Measurements from ENCODE around the gene MACROD2. TPM values are rescaled to one million over a fixed set of nuclear protein-coding genes. Genes with fewer than 3 reads are reported as not detected.

The MACROD2 gene
- total and polyA plus RNA-seq, 2 experiments from 2014 or later: 2.8 to 4.3 TPM

GRCh38 chr20:14955399-14955798 lies 960.1 kb downstream of the MACROD2 start:
- Histone ChIP-seq H3K27me3 (ENCODE audit: insufficient read depth) (no peaks in the 10 kb centered on the region), H3K4me2 (no peak overlapping the region), H3F3A (replicated peaks; ENCODE audit: low read depth) (no peaks in the 10 kb centered on the region), H4K20me1 (replicated peaks; ENCODE audit: insufficient read depth) (no peaks in the 10 kb centered on the region), H3K27ac (ENCODE audit: low read depth) (no peak overlapping the region), H3K9me2 (ENCODE audit: insufficient read depth) (peaks cover 11% of the 10 kb centered on the region), H3K4me3 (no peak overlapping the region), H3K79me2 (replicated peaks; ENCODE audit: insufficient read depth) (no peaks in the 10 kb centered on the region), H3K4me1 (ENCODE audit: insufficient read depth) (peaks cover 7% of the 10 kb centered on the region), H2AFZ (peak overlapping the region; percentile 63; the same call in 1 of the 2 replicates), H3K36me3 (ENCODE audit: insufficient read depth) (no peaks in the 10 kb centered on the region)
- Mint-ChIP-seq H3K36me3 (ENCODE audit: low read depth) (no peaks in the 10 kb centered on the region), H3K9me3 (no peaks in the 10 kb centered on the region; the same call in 2 of the 3 replicates), H3K27me3 (ENCODE audit: insufficient read depth, low read depth, poor library complexity) (peaks cover 3% of the 10 kb centered on the region), H3K27ac (peak overlapping the region; percentile 67; the same call in 1 of the 2 replicates), H3K4me1 (peaks cover 38% of the 10 kb centered on the region), H3K4me3 (no peak overlapping the region)
- no peak for ATAC-seq
- no peak for DNase-seq (ENCODE audit: low spot score)
- TF ChIP-seq, protein P1, sequence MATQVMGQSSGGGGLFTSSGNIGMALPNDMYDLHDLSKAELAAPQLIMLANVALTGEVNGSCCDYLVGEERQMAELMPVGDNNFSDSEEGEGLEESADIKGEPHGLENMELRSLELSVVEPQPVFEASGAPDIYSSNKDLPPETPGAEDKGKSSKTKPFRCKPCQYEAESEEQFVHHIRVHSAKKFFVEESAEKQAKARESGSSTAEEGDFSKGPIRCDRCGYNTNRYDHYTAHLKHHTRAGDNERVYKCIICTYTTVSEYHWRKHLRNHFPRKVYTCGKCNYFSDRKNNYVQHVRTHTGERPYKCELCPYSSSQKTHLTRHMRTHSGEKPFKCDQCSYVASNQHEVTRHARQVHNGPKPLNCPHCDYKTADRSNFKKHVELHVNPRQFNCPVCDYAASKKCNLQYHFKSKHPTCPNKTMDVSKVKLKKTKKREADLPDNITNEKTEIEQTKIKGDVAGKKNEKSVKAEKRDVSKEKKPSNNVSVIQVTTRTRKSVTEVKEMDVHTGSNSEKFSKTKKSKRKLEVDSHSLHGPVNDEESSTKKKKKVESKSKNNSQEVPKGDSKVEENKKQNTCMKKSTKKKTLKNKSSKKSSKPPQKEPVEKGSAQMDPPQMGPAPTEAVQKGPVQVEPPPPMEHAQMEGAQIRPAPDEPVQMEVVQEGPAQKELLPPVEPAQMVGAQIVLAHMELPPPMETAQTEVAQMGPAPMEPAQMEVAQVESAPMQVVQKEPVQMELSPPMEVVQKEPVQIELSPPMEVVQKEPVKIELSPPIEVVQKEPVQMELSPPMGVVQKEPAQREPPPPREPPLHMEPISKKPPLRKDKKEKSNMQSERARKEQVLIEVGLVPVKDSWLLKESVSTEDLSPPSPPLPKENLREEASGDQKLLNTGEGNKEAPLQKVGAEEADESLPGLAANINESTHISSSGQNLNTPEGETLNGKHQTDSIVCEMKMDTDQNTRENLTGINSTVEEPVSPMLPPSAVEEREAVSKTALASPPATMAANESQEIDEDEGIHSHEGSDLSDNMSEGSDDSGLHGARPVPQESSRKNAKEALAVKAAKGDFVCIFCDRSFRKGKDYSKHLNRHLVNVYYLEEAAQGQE (IDR thresholded peaks at IDR 0.05; ENCODE audit: unreplicated experiment): no peak
- TF ChIP-seq ZNF331 (CRISPR knock-in tag; IDR thresholded peaks at IDR 0.05; ENCODE audit: low read depth) (no peak), CREB1 (CRISPR knock-in tag; IDR thresholded peaks at IDR 0.05; ENCODE audit: low read depth) (no peak), NANOG (IDR thresholded peaks at IDR 0.05; ENCODE audit: borderline replicate concordance) (no peak), ZNF114 (CRISPR knock-in tag; IDR thresholded peaks at IDR 0.05) (no peak), JUNB (IDR thresholded peaks at IDR 0.05; ENCODE audit: unreplicated experiment) (no peak), EZH2phosphoT487 (IDR thresholded peaks at IDR 0.05; ENCODE audit: unreplicated experiment) (no peak), STAT1 (IDR thresholded peaks at IDR 0.05; ENCODE audit: unreplicated experiment) (no peak), EZH2 (IDR thresholded peaks at IDR 0.05; ENCODE audit: low read depth, unreplicated experiment) (no peak)
- TF ChIP-seq, protein P2, sequence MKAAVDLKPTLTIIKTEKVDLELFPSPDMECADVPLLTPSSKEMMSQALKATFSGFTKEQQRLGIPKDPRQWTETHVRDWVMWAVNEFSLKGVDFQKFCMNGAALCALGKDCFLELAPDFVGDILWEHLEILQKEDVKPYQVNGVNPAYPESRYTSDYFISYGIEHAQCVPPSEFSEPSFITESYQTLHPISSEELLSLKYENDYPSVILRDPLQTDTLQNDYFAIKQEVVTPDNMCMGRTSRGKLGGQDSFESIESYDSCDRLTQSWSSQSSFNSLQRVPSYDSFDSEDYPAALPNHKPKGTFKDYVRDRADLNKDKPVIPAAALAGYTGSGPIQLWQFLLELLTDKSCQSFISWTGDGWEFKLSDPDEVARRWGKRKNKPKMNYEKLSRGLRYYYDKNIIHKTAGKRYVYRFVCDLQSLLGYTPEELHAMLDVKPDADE (IDR thresholded peaks at IDR 0.05): no peak

DNA sequence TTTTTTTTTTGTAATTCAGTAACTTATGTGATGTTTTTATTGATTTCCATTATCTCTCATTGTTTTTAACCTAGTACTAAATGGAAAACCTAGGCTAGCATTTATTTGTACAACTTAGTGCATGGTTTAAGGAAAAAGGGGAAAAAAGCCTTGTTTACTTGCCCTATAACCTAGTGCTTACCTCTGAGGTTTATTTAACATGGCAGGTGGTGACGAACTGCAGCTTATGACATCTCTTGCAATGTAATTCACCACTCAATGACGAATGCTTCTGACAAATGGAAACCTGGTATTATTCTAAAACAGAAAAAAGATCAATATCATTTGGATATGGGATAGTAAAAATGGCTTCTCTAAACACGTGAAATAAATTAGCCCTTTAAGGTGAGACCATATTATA lies 960.7 kb downstream of the MACROD2 start:
- no peak overlapping the region for H3K4me3 Mint-ChIP-seq
- Histone ChIP-seq H3K36me3 (ENCODE audit: insufficient read depth) (no peaks in the 10 kb centered on the region), H2AFZ (no peak overlapping the region), H4K20me1 (replicated peaks; ENCODE audit: insufficient read depth) (no peaks in the 10 kb centered on the region), H3K4me2 (no peak overlapping the region), H3K27me3 (ENCODE audit: insufficient read depth) (no peaks in the 10 kb centered on the region), H3K4me3 (no peak overlapping the region), H3K79me2 (replicated peaks; ENCODE audit: insufficient read depth) (no peaks in the 10 kb centered on the region), H3K27ac (ENCODE audit: low read depth) (0 out of 2 replicates have a peak overlapping the region, but pooled peaks have one; percentile 23), H3K4me1 (ENCODE audit: insufficient read depth) (peaks cover 5% of the 10 kb centered on the region), H3K9me2 (ENCODE audit: insufficient read depth) (peaks cover 6% of the 10 kb centered on the region), H3F3A (replicated peaks; ENCODE audit: low read depth) (no peaks in the 10 kb centered on the region)
- no peaks in the 10 kb centered on the region; the same call in 2 of the 3 replicates for H3K9me3 Mint-ChIP-seq
- DNase-seq (ENCODE audit: low spot score) (no peak), ATAC-seq (no peak)
- peaks cover 32% of the 10 kb centered on the region for H3K4me1 Mint-ChIP-seq
- no peaks in the 10 kb centered on the region for H3K36me3 Mint-ChIP-seq (ENCODE audit: low read depth)
- peaks cover 3% of the 10 kb centered on the region for H3K27me3 Mint-ChIP-seq (ENCODE audit: insufficient read depth, low read depth, poor library complexity)
- H3K27ac Mint-ChIP-seq: no peak overlapping the region
- TF ChIP-seq JUNB (IDR thresholded peaks at IDR 0.05; ENCODE audit: unreplicated experiment): no peak
- TF ChIP-seq POLR2AphosphoS5 (IDR thresholded peaks at IDR 0.05; ENCODE audit: low read depth): no peak
- TF ChIP-seq ZNF462 (CRISPR knock-in tag; IDR thresholded peaks at IDR 0.05): no peak
- TF ChIP-seq EZH2phosphoT487 (IDR thresholded peaks at IDR 0.05; ENCODE audit: unreplicated experiment): no peak
- no peak for TF ChIP-seq CREB1 (CRISPR knock-in tag; IDR thresholded peaks at IDR 0.05; ENCODE audit: low read depth)
- no peak for TF ChIP-seq ZNF114 (CRISPR knock-in tag; IDR thresholded peaks at IDR 0.05)

All from GM23338 (cell line).